Skeletal muscle satellite cell (primary cell): ENCODE measurements around the gene RTEL1.

ENCODE experiments used
- H3K27me3 ChIP-seq: 2 replicates; pipeline ENCODE4 v1.7.0; 2013; ENCODE audit warnings: low read length; ENCODE audit not compliant: control insufficient read depth, insufficient read depth
- H3K36me3 ChIP-seq: 2 replicates; pipeline ENCODE4 v1.7.0; 2013; ENCODE audit warnings: mild to moderate bottlenecking, control low read depth, low read length; ENCODE audit not compliant: insufficient read depth
- H3K4me1 ChIP-seq: 2 replicates; pipeline ENCODE4 v1.7.0; 2013; ENCODE audit warnings: low read length; ENCODE audit not compliant: control insufficient read depth, insufficient read depth
- H3K4me2 ChIP-seq: 2 replicates; pipeline ENCODE4 v1.7.0; 2013; ENCODE audit warnings: mild to moderate bottlenecking, low read length
- H3K4me3 ChIP-seq: 2 replicates; pipeline ENCODE4 v1.7.0; 2013; ENCODE audit warnings: low read length
- H3K9ac ChIP-seq: 2 replicates; pipeline ENCODE4 v1.7.0; 2013; ENCODE audit warnings: mild to moderate bottlenecking, low read depth, low read length, moderate library complexity
- H3K9me3 ChIP-seq: replicated peaks from 2 replicates; pipeline ENCODE4 v1.7.0; 2013; ENCODE audit warnings: mild to moderate bottlenecking, control low read depth, low read length

RTEL1 gene

DNA sequence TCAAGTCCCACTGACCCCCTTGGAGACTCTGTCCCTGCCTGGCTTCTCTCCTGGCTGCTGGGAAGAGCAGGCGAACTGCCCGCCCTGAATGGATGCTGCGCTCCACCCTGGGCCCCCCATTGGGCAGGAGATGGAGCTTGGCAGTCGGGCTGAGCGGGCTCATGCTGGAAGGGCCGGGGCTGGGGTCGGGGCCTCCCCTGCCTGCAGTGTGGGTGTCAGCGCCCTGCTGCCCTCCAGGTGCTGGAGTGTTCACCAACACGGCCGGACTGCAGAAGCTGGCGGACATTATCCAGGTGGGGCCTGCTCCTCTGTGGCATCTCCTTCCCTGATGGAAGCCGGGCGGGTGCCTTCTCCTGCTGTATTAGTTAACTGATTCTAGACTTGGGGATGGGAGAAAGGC, 22.3 kb downstream of the RTEL1 start:
- no peaks in the 10 kb centered on the region for H3K27me3 ChIP-seq
- H3K9ac ChIP-seq = no peak overlapping the region
- H3K9me3 ChIP-seq = no peaks in the 10 kb centered on the region
- no peak overlapping the region for H3K4me2 ChIP-seq
- H3K4me1 ChIP-seq = peaks cover 24% of the 10 kb centered on the region
- peaks cover 28% of the 10 kb centered on the region for H3K36me3 ChIP-seq
- no peak overlapping the region for H3K4me3 ChIP-seq

DNA sequence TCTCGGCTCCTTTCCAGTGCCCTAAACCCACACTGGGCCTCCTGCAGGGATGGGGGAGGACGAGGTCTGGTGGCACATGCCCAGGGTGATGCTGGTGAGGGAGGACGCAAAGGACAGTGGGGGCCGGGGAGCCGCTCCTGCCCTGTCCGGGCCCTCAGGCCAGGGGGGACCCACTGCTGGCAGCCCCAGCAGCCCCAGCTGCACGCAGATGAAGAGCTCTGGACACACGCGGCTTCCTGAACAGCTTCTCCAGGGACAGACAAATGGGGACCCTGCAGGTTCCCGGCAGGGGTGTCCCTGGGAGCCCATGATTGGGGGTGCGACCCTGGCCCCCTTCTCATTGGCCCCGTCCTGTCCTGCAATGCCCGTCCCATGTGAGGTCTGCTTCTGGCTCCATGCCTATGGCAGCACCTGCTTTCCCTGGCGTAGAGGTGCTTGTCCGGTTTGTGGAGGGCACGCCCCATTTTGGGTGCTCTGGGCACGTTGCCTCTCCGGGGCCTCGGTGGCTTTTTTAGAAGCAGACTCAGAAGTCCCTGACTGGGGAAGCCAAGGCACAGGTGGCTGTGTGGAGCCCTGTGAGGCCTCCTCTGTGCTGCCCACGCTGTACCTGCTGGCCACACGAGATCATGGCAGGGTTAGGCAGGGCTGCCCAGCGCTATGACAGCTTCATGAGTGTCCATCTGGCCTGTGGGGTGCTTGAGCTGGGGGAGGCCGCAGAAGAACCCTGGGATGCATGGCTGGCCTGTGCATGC, 22.9 kb downstream of the RTEL1 start:
- H3K9ac ChIP-seq = no peak overlapping the region
- no peak overlapping the region for H3K4me2 ChIP-seq
- peaks cover 28% of the 10 kb centered on the region for H3K36me3 ChIP-seq
- no peaks in the 10 kb centered on the region for H3K9me3 ChIP-seq
- no peaks in the 10 kb centered on the region for H3K27me3 ChIP-seq
- H3K4me1 ChIP-seq = peaks cover 25% of the 10 kb centered on the region
- H3K4me3 ChIP-seq = no peak overlapping the region

DNA sequence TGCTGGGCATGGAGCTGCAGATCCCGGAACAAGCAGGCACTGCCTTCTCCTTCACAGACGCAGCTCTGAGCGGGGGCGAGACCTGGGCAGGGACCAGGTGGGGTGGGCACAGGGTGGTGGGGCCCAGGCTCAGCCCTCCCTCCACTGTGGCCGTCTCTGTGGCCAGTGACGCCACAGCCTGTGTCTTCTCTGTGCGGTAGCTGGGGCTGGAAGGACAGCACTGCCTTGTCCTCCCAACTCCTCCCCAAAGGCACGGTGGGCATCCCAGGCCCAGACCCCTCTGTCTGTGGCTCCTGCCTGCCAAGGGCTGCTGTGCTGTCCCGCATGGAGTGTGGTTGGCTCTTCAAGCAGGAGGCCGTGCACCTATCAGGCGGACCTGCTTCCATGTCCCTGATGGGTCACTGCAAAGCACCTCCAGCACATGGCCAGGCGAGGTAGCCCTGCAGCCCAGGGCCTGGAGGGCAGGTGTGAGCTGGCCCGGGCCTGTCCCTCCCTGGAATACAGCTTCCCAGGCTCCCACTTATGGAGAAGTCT, 23.6 kb downstream of the RTEL1 start:
- Histone ChIP-seq H3K9me3 (no peaks in the 10 kb centered on the region), H3K27me3 (no peaks in the 10 kb centered on the region), H3K4me1 (peaks cover 31% of the 10 kb centered on the region), H3K4me2 (peak overlapping the region; percentile 59), H3K4me3 (no peak overlapping the region), H3K9ac (peak overlapping the region; percentile 24), H3K36me3 (peaks cover 23% of the 10 kb centered on the region)

DNA sequence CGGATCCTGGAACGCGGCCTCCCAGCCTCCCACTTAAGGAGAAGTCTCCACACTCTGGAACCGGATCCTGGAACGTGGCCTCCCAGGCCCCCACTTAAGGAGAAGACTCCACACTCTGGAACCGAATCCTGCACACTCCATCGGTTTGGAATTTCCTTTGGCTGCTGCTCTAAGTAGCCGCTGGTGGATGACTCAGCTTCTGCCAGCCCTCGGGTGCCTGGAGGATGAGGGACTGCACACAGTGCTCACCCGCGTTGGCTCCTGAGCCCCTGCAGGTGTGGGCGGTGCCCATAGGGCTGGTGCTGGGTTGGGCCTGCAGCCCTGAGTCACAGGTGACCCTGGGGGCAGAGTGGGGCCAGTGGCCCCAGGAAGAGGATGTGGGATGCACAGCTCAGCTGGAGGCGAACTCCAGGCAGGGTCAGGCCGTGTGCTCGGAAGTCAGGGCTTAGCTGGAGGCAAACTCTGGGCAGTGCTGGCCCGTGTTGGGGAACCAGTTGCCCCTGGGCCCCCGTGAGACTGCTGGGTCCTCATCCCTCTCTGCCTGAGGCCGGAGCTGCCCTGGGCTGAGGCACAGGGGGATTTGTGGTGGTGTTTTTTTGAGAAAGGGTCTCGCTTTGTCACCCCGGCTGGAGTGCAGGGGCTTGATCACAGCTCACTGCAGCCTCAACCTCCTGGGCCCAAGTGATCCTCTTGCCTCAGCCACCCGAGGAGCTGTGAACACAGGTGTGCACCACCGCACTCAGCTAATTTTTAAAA, 24.4 kb downstream of the RTEL1 start:
- H3K36me3 ChIP-seq = peaks cover 18% of the 10 kb centered on the region
- no peaks in the 10 kb centered on the region for H3K27me3 ChIP-seq
- peaks cover 38% of the 10 kb centered on the region for H3K4me1 ChIP-seq
- peak overlapping the region; percentile 22 for H3K4me3 ChIP-seq
- H3K4me2 ChIP-seq = peak overlapping the region; percentile 59
- H3K9me3 ChIP-seq = no peaks in the 10 kb centered on the region
- H3K9ac ChIP-seq = peak overlapping the region; percentile 24

DNA sequence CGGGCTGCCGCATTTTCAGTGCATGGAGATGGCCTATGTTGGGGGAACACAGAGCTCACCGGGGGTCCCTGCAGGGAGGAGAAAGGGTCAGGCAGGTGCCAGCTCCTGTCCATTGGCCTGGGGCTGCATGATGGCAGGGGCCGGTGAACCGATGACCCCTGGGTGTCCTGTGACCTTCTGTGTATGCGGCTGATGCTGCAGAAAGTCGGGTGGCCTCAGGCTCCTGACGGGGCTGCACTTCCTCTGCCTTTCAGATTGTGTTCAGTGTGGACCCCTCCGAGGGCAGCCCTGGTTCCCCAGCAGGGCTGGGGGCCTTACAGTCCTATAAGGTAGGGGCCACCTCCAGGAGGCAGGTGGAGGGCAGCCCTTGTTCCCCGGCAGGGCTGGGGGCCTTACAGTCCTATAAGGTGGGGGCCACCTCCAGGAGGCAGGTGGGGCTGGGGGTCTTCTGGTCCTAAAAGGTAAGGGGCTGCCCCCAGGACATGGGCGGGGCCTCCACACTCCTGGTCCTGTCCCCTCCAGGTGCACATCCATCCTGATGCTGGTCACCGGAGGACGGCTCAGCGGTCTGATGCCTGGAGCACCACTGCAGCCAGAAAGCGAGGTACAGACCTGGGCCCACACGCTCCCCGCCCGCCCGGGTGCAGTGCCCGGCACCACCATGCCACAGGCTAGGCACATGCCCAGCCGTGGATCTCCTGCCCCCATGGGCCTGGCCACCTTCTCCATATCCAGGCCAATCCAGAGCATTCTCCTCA, 27.3 kb downstream of the RTEL1 start:
- Histone ChIP-seq H3K4me3 (no peak overlapping the region), H3K4me1 (peaks cover 38% of the 10 kb centered on the region), H3K4me2 (no peak overlapping the region), H3K27me3 (no peaks in the 10 kb centered on the region), H3K9ac (no peak overlapping the region), H3K36me3 (peaks cover 7% of the 10 kb centered on the region), H3K9me3 (no peaks in the 10 kb centered on the region)

DNA sequence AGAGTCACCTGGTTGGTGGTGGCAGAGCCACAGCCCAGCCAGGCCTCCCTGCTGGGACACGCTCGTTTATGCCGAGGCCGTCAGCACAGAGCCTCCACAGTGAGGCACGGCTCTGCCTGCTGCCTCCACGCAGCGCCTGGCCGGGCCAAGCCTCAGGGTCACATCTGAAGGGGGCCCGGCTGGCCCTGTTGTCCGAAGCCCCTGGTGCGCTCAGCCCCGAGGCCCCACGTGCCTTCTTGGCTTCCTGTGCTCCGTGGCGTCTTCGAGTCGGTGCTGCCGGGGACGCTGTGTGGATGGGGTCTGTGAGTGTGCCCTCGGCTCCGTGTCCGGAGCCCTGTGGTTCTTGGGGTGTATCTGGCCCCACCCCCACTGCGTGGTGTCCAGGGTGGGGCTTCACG, 28.0 kb downstream of the RTEL1 start:
- H3K9ac ChIP-seq = no peak overlapping the region
- no peaks in the 10 kb centered on the region for H3K9me3 ChIP-seq
- H3K4me2 ChIP-seq = no peak overlapping the region
- H3K4me3 ChIP-seq = no peak overlapping the region
- H3K36me3 ChIP-seq = peaks cover 7% of the 10 kb centered on the region
- peaks cover 38% of the 10 kb centered on the region for H3K4me1 ChIP-seq
- H3K27me3 ChIP-seq = no peaks in the 10 kb centered on the region

DNA sequence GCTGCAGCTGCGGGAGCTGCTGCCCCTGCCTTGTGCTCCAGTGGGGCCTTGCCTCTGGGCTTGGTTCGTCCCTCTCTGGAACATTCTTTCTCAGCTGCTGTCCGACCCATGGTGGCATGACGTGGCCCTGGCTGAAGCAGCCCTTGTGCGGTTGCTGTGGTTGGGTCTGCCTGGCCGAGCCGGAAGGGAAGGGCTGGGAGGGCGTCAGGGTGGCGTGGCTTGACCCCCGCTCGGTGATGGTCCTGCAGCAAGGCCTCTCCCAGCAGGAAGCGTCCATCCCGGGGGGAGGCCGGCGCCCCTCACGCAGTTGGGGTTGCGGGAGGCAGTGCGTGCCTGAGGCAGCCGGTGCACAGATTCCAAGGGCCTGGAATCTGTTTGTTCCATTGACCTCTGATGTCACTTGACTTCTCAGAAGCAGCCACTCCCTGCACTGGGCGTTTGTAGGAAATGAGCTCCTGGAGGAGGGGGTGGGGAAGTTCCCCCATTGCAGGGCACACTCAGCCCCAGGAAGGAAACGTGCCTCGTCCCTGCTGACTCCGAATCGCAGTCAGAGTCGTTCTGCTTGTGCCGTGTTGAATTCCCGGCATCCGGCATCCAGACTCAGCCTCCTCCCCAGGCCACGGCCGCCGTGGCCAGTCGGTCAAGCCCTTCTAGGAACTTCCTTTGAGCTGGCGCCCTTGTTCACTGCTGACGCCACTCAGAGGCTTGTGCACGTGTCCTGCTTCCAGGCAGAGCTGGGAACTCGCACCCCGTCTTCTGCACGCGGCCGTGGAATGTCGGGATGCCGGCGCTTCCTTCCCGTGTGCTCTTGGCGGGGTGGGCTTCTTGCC, 28.6 kb downstream of the RTEL1 start:
- Histone ChIP-seq H3K4me3 (no peak overlapping the region), H3K9me3 (no peaks in the 10 kb centered on the region), H3K4me1 (peaks cover 33% of the 10 kb centered on the region), H3K4me2 (peak overlapping the region; percentile 46), H3K9ac (peak overlapping the region; percentile 34), H3K27me3 (no peaks in the 10 kb centered on the region), H3K36me3 (peaks cover 8% of the 10 kb centered on the region)

DNA sequence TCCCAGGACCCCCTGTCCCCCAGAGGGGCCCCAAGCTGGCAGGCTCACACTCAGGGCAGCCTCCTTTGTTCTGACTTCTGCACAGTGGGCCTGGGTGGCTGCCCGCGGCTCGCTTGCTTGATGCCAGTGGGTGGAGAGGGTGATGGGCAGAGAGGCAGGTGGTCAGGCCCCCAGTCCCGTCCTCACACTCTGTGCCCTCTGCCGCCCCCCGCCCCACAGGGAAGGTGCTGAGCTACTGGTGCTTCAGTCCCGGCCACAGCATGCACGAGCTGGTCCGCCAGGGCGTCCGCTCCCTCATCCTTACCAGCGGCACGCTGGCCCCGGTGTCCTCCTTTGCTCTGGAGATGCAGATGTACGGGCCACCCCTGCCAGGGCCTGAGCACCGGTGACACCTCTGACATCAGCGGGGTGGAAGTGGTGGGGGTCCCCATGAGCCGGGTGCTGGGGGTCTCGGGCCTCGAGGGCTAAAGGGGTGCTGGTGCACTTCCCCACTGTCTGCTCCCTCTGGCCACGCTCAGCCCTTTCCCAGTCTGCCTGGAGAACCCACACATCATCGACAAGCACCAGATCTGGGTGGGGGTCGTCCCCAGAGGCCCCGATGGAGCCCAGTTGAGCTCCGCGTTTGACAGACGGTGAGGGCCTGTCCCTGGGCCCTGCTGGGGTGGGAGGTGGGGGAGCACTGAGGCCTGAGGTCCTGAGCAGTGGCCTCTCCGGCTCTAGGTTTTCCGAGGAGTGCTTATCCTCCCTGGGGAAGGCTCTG, 29.5 kb downstream of the RTEL1 start:
- Histone ChIP-seq H3K9me3 (no peaks in the 10 kb centered on the region), H3K4me3 (no peak overlapping the region), H3K4me2 (no peak overlapping the region), H3K36me3 (peaks cover 12% of the 10 kb centered on the region), H3K4me1 (peaks cover 25% of the 10 kb centered on the region), H3K9ac (peak overlapping the region; percentile 34), H3K27me3 (no peaks in the 10 kb centered on the region)

DNA sequence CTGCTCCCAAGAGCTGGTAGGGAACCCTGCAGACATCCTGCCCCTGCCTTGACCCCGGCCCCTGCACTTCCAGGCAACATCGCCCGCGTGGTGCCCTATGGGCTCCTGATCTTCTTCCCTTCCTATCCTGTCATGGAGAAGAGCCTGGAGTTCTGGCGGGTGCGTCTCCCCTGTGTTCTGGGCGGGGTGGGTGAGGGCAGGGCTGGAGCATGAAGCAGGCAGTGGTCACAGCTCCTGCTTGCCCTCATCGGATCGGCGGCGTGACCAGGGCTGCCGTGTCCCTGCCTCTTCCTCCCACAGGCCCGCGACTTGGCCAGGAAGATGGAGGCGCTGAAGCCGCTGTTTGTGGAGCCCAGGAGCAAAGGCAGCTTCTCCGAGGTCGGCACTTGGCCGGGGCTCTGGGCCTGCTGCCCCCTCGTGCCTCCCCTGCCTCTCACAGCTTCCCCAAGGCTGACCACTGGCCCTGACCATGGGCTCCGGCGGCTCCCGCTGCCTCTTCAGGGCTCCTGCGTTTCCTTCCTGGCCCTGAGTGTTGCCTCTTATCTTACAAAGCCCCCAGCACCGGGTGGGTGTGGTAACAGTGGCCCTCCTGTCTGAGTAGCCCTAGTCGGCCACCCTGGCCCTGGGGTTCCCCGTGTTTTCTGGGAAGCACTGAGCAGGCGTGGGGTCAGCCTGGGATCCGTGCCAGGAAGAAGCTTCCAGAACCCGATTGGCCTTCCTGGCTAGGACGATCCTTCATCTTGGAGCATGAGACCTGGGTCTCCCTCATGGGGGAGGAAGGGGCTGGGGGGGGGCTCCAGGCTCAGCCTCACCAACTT, 30.3 kb downstream of the RTEL1 start:
- peaks cover 9% of the 10 kb centered on the region for H3K36me3 ChIP-seq
- H3K27me3 ChIP-seq = no peaks in the 10 kb centered on the region
- H3K9ac ChIP-seq = no peak overlapping the region
- peaks cover 17% of the 10 kb centered on the region for H3K4me1 ChIP-seq
- no peak overlapping the region for H3K4me2 ChIP-seq
- H3K9me3 ChIP-seq = no peaks in the 10 kb centered on the region
- no peak overlapping the region for H3K4me3 ChIP-seq
